ENCODE data around the gene CTIF. TPM values are rescaled to one million over a fixed set of nuclear protein-coding genes. Genes with fewer than 3 reads are reported as not detected.

The CTIF gene
- total RNA-seq, 1 experiment from 2014 or later, result 26.5 TPM

GRCh38 chr18:48694295-48694694 is 155.5 kb downstream of the CTIF start:
- POLR2A ChIA-PET, result no interaction called here
- in situ Hi-C loops (cut with HindIII; ENCODE audit: low pct_unique_long_range_greater_than_20kb, low sequenced_read_pairs), result no loop called here
- no peak for ATAC-seq

GRCh38 chr18:48695671-48696070 is 156.8 kb downstream of the CTIF start:
- no TSS peak for BruUV-seq (replicated peaks)
- H3K4me1 ChIP-seq (ENCODE audit: control insufficient read depth, insufficient read depth, low read length), result no peaks in the 10 kb centered on the region
- CTCF ChIA-PET, result no interaction called here
- TF ChIP-seq, protein P1, sequence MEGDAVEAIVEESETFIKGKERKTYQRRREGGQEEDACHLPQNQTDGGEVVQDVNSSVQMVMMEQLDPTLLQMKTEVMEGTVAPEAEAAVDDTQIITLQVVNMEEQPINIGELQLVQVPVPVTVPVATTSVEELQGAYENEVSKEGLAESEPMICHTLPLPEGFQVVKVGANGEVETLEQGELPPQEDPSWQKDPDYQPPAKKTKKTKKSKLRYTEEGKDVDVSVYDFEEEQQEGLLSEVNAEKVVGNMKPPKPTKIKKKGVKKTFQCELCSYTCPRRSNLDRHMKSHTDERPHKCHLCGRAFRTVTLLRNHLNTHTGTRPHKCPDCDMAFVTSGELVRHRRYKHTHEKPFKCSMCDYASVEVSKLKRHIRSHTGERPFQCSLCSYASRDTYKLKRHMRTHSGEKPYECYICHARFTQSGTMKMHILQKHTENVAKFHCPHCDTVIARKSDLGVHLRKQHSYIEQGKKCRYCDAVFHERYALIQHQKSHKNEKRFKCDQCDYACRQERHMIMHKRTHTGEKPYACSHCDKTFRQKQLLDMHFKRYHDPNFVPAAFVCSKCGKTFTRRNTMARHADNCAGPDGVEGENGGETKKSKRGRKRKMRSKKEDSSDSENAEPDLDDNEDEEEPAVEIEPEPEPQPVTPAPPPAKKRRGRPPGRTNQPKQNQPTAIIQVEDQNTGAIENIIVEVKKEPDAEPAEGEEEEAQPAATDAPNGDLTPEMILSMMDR (IDR thresholded peaks at IDR 0.05), result no peak
- TF ChIP-seq POLR2AphosphoS5 (IDR thresholded peaks at IDR 0.05; ENCODE audit: low read depth, low read length) (no peak), TCF7L2 (IDR thresholded peaks at IDR 0.05; ENCODE audit: low read depth, low read length) (no peak), SIN3A (IDR thresholded peaks at IDR 0.05; ENCODE audit: borderline replicate concordance, insufficient read depth, low read depth, low read length) (no peak), REST (IDR thresholded peaks at IDR 0.05; ENCODE audit: insufficient read depth in 1 of 2, low read depth in 2 of 2, low read length in 1 of 2) (no peak)
- no peaks in the 10 kb centered on the region for H3K9me3 ChIP-seq (ENCODE audit: control insufficient read depth, insufficient read depth, low read depth, low read length)
- no peak for ATAC-seq
- no peak for DNase-seq (ENCODE audit: low read depth, low spot score)
- intact Hi-C loops (cut with micrococcal nuclease; ENCODE audit: unreplicated experiment), result no loop called here
- no peak overlapping the region for H3K27ac ChIP-seq (ENCODE audit: low read length)
- in situ Hi-C loops (cut with HindIII; ENCODE audit: low pct_unique_long_range_greater_than_20kb, low sequenced_read_pairs), result no loop called here
- no peaks in the 10 kb centered on the region for H3K36me3 ChIP-seq (ENCODE audit: control insufficient read depth, insufficient read depth, low read length)
- POLR2A ChIA-PET, result no interaction called here
- H3K27me3 ChIP-seq (ENCODE audit: control insufficient read depth, insufficient read depth, low read length), result no peaks in the 10 kb centered on the region
- no peak overlapping the region for H3K4me3 ChIP-seq (ENCODE audit: low read depth in 2 of 2, low read length in 2 of 2)

More at GRCh38 chr18:48694295-48694694, 155.5 kb downstream of the CTIF start:
- DNase-seq (ENCODE audit: low read depth, low spot score), result no peak
- TF ChIP-seq SIN3A (IDR thresholded peaks at IDR 0.05; ENCODE audit: borderline replicate concordance, insufficient read depth, low read depth, low read length) (no peak), POLR2AphosphoS5 (IDR thresholded peaks at IDR 0.05; ENCODE audit: low read depth, low read length) (no peak), REST (IDR thresholded peaks at IDR 0.05; ENCODE audit: insufficient read depth in 1 of 2, low read depth in 2 of 2, low read length in 1 of 2) (no peak), TCF7L2 (IDR thresholded peaks at IDR 0.05; ENCODE audit: low read depth, low read length) (no peak)
- TF ChIP-seq, protein P1 (IDR thresholded peaks at IDR 0.05), result no peak
- Histone ChIP-seq H3K4me3 (ENCODE audit: low read depth in 2 of 2, low read length in 2 of 2) (no peak overlapping the region), H3K4me1 (ENCODE audit: control insufficient read depth, insufficient read depth, low read length) (no peaks in the 10 kb centered on the region), H3K9me3 (ENCODE audit: control insufficient read depth, insufficient read depth, low read depth, low read length) (no peaks in the 10 kb centered on the region), H3K36me3 (ENCODE audit: control insufficient read depth, insufficient read depth, low read length) (no peaks in the 10 kb centered on the region), H3K27ac (ENCODE audit: low read length) (no peak overlapping the region), H3K27me3 (ENCODE audit: control insufficient read depth, insufficient read depth, low read length) (no peaks in the 10 kb centered on the region)
- CTCF ChIA-PET, result no interaction called here
- intact Hi-C loops (cut with micrococcal nuclease; ENCODE audit: unreplicated experiment), result no loop called here
- BruUV-seq (replicated peaks), result no TSS peak
